IPS DF 4.7 (cell line): ENCODE data around the gene PKD1.

Source experiments
- DNase-seq: peaks from one replicate; pipeline ENCODE4 v3.0.0-alpha.2; 2013; ENCODE audit warnings: low spot score; ENCODE audit errors: extremely low read depth

The PKD1 gene

DNA sequence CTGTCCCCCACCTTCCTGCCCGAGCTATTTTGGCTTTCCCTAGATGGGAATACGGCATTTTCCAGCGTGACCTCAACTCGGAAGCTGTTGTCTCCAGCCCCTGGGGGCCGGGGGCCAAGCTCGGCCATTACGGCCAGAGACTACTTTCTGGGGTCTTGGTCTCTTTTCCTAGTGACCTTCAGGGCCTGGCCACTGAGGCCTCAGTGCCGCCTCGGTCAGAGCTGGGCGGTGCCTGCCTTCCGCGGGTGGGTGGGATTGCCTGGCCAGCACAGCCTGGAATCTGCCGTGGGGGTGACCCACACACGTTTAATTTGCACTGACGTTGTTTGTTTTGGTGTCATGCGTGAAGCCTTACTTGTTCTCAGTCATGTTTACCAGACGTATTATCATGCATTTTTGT lies 58.7 kb downstream of the PKD1 start:
- no peak for DNase-seq

DNA sequence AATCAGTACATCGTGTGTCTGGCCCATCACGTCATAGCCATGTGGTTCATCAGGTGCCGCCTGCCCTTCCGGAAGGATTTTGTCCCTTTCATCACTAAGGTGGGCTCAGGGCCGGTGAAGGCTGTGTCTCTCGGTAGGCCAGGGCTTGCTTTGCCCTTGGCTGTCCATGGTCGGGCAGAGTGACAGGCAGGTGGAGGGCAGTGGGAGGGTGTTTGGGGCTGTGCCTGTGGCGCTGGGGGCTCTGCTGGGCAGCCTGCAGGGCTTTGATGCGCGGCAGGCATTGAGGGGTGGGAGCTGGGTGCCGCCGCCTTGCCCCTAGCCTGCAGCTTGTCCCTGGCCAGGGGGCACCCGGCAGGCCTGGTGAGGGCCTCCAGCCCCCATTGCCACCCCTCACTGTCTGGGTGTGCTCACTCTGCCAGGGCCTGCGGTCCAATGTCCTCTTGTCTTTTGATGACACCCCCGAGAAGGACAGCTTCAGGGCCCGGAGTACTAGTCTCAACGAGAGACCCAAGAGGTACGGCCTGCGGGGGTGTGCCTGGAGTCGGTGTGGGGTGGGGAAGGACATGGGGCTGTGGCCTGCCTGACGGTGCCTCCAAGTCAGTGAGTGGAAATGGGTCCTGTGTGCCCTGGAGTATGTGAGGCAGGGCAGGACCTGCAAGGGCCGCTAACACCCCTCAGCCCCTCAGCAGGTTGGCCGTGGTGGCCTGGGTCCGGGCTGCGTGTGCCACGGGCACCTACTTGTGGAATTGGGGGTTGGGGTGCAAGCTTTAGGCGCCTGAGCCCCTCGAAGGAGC lies 59.4 kb downstream of the PKD1 start:
- no peak for DNase-seq

DNA sequence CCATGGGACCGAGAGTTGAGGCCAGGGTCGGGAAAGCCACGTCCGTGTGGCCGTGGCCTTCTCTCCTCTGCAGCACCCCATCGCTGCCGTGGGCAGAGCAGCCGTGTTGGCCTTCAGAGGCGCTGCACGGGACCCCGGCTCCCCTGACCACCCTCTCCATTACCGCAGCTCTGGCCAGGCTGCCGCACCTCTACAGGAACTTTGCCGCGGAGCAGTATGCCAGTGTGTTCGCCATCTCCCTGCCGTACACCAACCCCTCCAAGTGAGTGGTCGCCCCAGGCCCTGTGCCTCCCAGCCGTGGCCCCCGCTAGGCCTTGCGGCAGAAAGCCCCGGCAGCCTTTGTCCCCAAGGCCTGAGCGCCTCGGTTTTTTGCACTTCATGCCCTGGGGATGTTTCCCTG lies 60.1 kb downstream of the PKD1 start:
- DNase-seq = no peak

DNA sequence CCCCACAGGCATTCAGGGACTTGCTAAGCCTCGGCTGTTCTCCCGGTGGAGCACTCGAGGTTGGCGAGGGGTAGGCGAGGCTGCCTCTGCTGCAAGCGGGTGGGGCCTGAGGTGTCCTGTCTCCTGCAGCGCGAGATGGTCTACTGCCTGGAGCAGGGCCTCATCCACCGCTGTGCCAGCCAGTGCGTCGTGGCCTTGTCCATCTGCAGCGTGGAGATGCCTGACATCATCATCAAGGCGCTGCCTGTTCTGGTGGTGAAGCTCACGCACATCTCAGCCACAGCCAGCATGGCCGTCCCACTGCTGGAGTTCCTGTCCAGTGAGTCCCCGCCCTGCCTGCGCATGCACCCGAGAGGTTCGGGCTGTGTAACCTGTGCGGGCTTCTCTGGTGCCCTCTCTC lies 61.6 kb downstream of the PKD1 start:
- no peak for DNase-seq

DNA sequence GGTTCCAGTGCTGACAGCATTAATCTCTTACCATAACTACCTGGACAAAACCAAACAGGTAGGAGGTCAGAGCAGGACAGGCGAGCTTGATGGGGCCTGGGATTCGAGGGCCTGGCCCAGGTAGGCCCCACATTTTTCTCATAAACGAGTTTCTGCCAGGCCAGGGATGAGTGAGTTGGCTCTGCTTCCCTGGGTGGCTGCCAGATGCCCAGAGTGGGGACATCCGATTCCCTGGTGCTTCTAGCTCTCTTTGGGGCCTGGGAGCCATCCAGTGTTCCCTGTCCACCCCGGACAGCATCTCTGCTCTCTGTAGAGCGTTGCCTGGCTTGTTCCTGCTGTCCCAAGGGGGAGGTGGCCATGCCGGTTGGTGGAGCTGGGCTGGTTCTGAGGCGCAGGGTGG lies 62.8 kb downstream of the PKD1 start:
- DNase-seq = no peak

DNA sequence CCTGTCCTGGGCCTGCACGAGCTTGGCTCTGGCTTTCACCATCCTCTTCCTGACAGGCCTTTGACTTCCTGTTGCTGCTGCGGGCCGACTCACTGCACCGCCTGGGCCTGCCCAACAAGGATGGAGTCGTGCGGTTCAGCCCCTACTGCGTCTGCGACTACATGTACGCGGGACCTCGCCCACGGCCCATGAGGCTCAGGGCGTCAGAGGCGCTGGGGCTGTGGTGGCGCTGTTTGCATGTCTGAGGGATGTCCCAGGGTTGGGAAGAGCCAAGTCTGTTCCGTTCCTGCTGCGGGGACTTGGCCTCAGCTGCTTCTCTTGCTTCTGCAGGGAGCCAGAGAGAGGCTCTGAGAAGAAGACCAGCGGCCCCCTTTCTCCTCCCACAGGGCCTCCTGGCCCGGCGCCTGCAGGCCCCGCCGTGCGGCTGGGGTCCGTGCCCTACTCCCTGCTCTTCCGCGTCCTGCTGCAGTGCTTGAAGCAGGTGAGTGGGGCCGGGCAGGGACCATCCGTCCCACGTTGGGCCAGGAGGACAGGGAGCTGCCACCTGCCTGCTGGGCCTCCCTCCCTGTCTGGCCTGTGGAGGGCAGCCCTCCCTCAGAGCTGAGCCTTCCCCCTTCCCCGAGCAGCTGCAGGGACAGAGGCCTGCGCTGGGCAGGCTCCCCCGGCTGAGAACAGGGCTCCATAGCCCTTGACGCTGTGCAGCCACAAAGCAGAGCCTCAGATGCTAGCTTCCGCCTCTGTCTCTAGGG lies 64.1 kb downstream of the PKD1 start:
- no peak for DNase-seq

DNA sequence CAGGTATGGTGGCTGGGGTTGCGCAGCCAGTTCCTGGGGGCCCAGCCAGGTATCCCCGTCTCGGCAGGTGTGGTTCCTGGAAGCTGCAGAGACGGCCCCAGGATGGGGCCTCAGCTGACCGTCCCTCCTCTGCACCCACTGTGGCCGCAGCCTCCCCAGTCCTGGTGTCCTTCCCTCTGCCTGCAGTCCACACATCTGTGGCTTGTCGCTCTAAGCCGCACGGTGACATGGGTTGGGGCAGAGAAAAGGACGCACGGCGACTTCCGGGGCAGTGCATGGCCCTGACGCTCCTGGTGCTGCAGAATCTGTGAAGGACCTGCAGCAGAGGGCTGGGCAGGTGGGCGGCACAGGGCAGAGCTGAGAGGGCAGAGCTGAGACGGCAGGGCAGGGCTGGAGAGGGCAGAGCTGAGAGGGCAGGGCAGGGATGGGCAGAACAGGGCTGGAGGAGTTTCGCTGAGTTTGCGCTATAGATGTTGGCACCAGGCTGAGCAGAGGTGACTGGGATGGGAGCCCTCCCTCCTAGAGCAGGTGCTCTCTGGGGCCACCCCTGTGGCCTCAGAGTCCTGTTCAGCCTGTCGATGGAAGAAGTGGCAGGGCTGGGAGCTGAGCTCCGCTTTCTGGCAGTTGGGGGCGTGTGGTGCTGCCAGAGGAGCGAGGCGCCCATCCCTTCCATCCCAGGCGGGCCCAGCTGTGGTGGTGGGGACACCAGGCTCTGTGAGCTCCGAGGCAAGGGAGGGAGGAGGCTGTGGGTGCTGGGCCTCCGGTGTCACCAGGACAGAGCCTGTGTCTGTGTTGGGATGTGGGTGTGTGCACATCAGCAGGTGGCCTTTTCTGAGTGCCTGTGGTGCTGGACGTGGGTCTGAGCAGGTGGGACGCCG lies 64.9 kb downstream of the PKD1 start:
- DNase-seq = no peak

DNA sequence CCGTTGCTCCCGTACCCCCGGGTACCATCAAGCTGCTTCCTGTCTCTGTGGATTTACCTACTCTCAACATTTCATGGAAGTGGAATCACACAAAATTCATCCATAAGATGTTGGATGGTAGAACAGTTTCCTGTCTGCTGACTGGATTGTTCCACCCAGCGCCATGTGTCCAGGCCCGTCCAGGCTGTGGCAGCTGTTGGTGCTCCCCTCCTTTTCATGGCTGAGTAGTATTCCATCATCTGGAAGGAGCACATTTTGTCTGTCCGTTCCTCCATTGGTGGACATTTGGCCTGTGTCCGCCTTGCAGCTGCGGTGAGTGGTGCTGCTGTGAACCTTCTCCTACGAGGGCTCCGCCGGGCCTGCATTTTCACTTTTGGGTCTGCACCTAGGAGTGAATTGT lies 69.6 kb downstream of the PKD1 start:
- no peak for DNase-seq

DNA sequence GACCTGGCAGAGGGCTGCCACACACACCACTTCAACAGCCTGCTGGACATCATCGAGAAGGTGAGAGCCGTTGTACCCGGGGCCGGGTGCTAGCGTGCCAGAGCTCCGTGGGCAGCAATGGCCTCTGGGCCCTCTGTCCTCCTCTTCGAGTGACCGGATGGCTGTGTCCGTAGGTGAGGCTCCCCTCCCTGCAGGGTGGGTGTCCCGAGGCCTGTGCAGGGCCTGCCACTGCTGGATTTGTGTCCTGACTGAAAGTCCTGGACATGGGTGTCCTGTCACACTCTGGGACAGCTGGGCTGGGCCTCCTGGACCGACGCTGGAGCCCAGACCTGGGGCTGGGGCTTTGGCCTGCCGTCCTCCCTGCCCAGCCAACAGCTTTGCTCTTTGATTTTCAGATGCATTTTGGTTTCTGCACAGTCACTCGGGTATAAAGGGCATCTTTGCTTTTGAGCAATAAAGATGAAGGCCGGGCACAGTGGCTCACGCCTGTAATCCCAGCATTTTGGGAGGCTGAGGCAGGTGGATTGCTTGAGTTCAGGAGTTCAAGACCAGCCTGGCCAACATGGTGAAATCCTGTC lies 71.2 kb downstream of the PKD1 start:
- DNase-seq = no peak

DNA sequence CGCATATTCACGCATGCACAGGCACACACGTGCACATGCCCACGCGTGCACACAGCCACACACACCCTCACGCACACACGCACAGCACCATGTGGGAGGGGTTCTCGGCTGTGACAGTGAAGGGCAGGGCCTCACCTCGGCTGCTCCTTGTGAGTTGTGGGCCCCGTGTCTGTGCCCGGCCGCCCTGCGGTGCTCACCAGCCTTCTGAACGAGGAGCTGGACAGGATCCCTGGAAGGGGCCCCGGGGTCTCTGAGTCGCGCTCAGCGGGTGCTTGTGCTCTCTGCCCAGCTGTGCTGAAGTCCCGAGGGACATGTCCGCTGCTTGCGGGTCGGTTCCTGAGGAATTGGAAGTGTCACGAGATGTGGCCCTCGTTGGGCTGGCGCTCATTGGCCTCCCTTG lies 71.8 kb downstream of the PKD1 start:
- no peak for DNase-seq

DNA sequence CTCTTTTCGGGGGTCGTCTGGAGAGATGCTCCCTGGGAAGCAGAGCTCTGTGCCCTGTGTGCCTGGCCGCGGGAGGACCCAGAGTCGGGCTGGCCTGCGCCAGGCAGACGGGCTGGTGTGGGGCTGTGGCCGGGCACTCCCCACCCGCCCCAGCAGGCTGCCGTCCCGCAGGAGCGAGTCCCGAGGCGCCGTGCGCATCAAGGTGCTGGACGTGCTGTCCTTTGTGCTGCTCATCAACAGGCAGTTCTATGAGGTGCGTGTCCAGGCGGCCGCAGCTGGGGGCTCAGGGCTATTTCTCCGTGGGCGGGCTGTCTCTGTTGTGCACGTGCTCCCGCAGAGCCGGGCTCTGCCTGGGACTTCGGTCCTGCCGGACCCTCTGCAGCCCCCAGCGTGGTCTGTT lies 72.9 kb downstream of the PKD1 start:
- DNase-seq = no peak

DNA sequence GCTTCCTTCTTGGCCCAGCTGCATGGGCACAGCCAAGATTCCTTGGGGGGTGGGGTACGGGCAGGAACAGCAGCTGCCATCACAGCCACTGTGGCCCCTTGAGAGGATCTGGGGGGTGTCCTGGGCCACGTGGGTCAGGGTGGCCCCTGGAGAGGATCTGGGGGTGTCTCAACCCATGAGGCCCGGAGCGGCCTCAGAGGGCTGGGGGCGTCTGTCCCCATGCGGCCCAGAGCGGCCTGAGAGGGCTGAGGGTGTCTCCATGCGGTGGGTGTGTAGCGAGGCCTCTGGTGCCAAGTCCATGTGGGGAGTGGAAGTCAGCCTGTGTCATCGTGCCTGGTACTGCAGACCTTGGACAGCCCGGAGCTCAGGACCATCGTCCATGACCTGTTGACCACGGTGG lies 74.2 kb downstream of the PKD1 start:
- no peak for DNase-seq

DNA sequence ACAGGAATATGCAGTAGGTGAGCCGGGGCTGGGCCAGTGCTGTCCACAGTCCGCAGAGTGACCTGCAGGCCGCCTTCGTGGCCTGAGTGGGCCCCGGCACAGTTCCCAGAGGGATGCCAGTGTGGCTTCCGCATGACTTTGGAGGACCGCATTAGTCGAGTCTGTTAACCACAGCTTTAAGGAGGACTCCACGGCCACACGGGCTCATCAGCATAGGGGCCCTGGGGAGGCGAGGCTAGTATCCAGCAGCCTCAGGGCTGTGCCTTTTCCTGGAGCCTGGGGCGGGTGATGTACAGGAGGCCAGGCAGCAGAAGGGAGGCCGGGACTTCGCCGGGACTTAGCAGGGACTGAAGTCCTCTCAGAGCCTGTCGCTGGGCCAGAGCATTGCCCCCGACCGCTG lies 74.7 kb downstream of the PKD1 start:
- no peak for DNase-seq

DNA sequence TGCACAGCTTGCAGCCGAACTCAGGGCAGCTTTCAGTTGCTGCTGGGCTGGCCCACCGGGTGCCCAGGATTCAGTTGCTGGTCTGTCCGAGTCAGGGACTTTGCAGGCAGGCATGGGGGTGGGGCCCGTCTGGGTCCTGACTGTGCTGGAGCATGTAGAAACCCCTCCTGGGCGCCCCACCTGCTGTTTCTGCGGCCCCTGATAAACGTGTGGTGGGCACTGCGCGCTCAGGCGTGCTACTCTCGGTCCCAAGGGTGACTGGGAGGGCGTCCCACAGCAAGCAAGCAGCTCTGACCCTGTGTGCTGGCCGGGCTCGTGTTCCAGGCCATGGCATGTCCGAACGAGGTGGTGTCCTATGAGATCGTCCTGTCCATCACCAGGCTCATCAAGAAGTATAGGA lies 75.4 kb downstream of the PKD1 start:
- no peak for DNase-seq

DNA sequence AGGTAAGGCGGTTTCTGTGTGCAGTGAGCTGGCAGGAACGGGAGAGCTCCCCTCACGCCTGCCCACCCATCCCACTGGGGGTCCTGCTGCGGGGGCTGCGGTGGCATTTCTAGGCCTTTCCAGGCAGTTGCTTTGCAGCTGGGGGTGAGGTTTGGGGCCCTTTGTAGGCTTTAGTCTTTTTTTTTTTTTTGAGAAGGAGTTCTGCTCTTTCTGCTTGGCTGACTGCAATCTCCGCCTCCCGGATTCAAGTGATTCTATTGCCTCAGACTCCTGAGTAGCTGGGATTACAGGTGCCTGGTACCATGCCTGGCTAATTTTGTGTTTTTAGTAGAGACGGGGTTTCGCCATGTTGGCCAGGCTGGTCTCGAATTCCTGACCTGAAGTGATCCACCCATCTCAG lies 76.8 kb downstream of the PKD1 start:
- no peak for DNase-seq

DNA sequence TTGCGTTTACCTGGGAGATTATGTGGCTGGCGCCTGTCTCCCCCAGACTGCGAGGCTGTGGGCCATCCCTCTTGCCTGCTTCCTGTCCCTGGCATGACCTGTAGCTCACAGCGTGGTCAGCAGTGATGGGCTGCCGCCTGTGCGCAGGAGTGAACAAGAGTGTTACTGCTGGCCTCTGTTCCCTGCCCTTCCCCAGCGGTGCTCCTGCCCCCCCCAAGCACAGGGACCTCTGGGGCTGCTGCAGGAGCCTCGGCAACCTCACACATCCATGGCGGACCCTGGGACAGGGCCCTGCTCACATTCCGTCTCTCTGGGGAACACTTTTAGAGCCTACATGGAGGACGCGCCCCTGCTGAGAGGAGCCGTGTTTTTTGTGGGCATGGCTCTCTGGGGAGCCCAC lies 77.3 kb downstream of the PKD1 start:
- no peak for DNase-seq

DNA sequence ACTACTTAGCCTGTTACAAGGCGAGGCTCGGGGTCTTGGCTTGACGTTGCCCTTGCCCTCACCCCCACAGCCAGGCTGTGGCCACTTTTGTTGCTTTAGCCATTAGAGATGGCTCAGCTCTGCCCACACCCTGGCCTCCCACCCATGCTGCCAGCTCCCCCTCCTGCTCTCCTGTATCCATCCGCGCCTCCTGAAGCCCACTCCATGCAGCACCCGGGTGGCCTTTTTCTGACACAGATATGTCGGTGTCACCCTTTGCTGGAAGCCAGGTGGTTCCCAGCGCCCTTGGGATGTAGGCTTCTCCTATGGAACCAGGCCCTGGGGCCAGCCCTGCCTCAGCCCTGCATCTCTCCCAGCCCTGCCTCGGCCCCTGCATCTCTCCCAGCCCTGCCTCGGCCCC lies 78.3 kb downstream of the PKD1 start:
- no peak for DNase-seq

DNA sequence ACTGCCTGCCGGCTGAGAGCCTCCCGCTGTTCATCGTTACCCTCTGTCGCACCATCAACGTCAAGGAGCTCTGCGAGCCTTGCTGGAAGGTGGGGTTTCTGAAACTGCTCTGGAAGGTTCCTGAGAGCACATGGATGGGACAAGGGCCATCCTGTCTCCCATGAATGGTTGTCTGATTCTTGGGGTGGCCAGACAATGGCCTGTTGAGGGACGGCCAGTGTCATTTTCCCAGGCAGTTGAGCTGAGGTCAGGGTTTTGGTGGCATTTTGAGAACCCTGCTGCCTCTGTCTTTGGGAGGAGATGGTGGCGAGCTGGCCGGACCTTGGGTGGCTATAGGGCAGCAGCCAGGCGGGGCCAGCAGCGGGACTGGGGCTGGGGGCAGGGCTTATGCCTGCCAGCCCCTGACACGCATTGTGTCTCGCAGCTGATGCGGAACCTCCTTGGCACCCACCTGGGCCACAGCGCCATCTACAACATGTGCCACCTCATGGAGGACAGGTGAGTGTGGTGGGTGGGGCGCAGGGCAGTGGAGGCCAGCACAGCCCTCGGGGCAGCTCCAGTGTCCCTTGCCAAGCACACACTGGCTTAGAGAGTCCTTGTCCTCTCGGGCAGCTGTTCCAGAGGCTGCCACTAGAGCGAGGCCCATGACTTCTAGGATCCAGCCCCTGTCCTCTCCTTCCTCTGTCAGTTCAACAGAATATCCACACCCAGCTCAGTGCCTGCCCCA lies 78.9 kb downstream of the PKD1 start:
- DNase-seq = no peak

DNA sequence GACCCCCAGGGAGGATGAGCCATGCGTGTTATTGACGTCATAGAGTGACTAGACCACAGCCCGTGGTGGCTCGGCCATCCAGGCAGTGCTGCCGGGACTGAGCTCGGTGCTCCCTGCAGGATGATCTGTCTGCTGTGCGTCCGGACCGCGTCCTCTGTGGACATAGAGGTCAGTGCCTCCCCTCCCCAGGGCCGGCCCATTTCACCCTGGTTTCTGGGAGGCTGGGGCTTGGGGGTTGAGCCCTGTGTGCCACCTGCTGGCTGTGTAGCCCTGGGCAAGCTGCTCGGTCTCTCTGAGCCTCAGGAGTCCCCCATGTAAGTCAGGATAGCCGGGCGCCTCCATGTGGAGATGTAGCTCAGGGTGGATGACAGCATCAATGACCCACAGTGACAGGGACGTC lies 79.6 kb downstream of the PKD1 start:
- DNase-seq = no peak

DNA sequence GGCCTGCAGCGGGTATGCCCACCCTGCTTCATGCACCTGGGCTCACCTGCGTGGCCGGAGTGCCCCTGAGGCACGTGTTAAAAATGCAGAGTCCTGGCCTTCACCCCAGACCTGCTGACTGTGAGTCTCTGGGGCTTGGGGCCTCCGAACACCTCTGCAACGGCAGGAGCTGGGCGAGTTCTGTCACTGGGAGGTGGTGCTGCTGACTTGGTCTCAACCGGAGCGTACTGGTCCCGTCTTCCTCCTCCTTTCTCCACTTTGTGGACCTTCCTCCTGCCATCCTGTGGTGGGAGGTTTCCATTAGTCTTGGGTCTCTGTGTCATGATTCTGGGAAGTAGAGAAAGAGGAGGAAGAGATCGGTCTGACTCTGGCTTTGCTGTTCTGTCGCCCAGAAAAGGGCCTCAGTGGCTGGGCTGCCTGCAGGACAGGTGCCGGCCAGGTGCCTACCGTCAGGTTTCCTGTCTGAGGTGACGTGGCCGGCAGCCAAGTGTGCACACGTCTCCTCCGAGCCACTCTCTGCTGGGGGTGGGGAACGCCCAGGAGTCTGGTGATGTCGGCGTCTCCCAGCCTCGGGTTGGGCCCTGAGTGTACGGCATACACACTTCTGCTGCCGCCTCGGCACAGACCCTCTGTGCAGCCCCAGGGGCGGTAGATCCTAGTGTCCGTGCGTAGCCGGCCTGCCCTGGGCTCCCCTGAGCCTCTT lies 81.0 kb downstream of the PKD1 start:
- DNase-seq = no peak

DNA sequence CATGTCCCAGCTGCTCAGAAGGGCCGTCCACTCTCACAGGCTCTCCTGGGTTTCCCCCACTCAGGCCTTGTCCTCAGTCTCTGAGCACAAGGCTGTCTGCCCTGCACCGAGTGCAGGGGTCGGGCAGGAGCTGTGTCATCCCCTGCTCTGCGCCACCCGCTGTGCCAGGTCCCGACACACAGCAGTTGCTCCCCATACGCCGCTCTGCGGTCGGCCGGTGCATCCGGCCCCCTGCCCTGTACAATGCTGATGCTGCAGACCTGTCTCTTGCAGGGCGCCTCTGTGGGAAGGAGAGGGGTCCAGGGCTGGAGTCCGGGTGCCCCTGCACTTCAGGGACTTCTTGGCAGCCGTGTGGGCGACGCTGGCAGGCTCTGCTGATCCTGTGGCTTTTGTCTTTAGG lies 81.8 kb downstream of the PKD1 start:
- DNase-seq = no peak
